ENCODE data around the gene MS4A2.
"Not testable (repeated sequence)": the region's sequence is repeated elsewhere in the genome, so short reads cannot be mapped to it uniquely, and the experiment has no call there.

Gene MS4A2

GRCh38 chr11:60088364-60088763 lies at the start of gene MS4A2:
Gene MS4A2, plus strand, starts transcription at chr11:60088664. Its CDS starts 102 bp downstream, at chr11:60088766.
- TF ChIP-seq CTCF (IDR thresholded peaks at IDR 0.05; ENCODE audit: insufficient read depth, low read length, poor library complexity, severe bottlenecking), result no peak
- Histone ChIP-seq H3K27me3 (replicated peaks; ENCODE audit: control insufficient read depth, insufficient read depth, low read length) (no peaks in the 10 kb centered on the region; the same call in 1 of the 2 replicates), H3K4me3 (replicated peaks; ENCODE audit: low read depth, low read length) (no peak within 1 kb of the TSS), H3K36me3 (ENCODE audit: control insufficient read depth, insufficient read depth, low read length) (no peaks in the 10 kb centered on the region)
- no peak for DNase-seq (ENCODE audit: extremely low read depth, insufficient read length)

GRCh38 chr11:60040109-60040508 lies 48.4 kb upstream of the MS4A2 start, which contains the start of gene OOSP2:
Gene OOSP2, plus strand, starts transcription at chr11:60040409. Its CDS starts 51 bp downstream, at chr11:60040460.
- DNase-seq (ENCODE audit: extremely low read depth, insufficient read length), result no peak
- H3K27me3 ChIP-seq (replicated peaks; ENCODE audit: control insufficient read depth, insufficient read depth, low read length), result no peaks in the 10 kb centered on the region
- no peak for TF ChIP-seq CTCF (IDR thresholded peaks at IDR 0.05; ENCODE audit: insufficient read depth, low read length, poor library complexity, severe bottlenecking)
- no peak within 1 kb of the TSS for H3K4me3 ChIP-seq (replicated peaks; ENCODE audit: low read depth, low read length)
- H3K36me3 ChIP-seq (ENCODE audit: control insufficient read depth, insufficient read depth, low read length), result no peaks in the 10 kb centered on the region

- DNase-seq (ENCODE audit: extremely low read depth, insufficient read length); H3K27me3 ChIP-seq (replicated peaks; ENCODE audit: control insufficient read depth, insufficient read depth, low read length); H3K36me3 ChIP-seq (ENCODE audit: control insufficient read depth, insufficient read depth, low read length); H3K4me3 ChIP-seq (replicated peaks; ENCODE audit: low read depth, low read length): not testable (repeated sequence)
Observed at GRCh38 chr11:60050422-60050821, 38.0 kb upstream of the MS4A2 start.

GRCh38 chr11:60050839-60051238 lies 37.6 kb upstream of the MS4A2 start:
- DNase-seq (ENCODE audit: extremely low read depth, insufficient read length); H3K36me3 ChIP-seq (ENCODE audit: control insufficient read depth, insufficient read depth, low read length); H3K27me3 ChIP-seq (replicated peaks; ENCODE audit: control insufficient read depth, insufficient read depth, low read length); H3K4me3 ChIP-seq (replicated peaks; ENCODE audit: low read depth, low read length): not testable (repeated sequence)

GRCh38 chr11:60056349-60056969 lies 32.0 kb upstream of the MS4A2 start, which contains the start of gene MS4A3:
Gene MS4A3, plus strand, starts transcription at chr11:60056665. Its CDS starts 4,496 bp downstream, at chr11:60061161.
- DNase-seq (ENCODE audit: extremely low read depth, insufficient read length), result no peak
- no peak within 1 kb of the TSS for H3K4me3 ChIP-seq (replicated peaks; ENCODE audit: low read depth, low read length)

GRCh38 chr11:60059052-60059451 lies 29.4 kb upstream of the MS4A2 start:
- TF ChIP-seq CTCF (IDR thresholded peaks at IDR 0.05; ENCODE audit: insufficient read depth, low read length, poor library complexity, severe bottlenecking), result no peak
- H3K27me3 ChIP-seq (replicated peaks; ENCODE audit: control insufficient read depth, insufficient read depth, low read length), result no peaks in the 10 kb centered on the region
- DNase-seq (ENCODE audit: extremely low read depth, insufficient read length), result no peak
- H3K36me3 ChIP-seq (ENCODE audit: control insufficient read depth, insufficient read depth, low read length), result no peaks in the 10 kb centered on the region
- H3K4me3 ChIP-seq (replicated peaks; ENCODE audit: low read depth, low read length), result no peak overlapping the region

More at GRCh38 chr11:60056349-60056969, 32.0 kb upstream of the MS4A2 start, which contains the start of gene MS4A3:
- Histone ChIP-seq H3K27me3 (replicated peaks; ENCODE audit: control insufficient read depth, insufficient read depth, low read length) (no peaks in the 10 kb centered on the region), H3K36me3 (ENCODE audit: control insufficient read depth, insufficient read depth, low read length) (no peaks in the 10 kb centered on the region)
- no peak for TF ChIP-seq CTCF (IDR thresholded peaks at IDR 0.05; ENCODE audit: insufficient read depth, low read length, poor library complexity, severe bottlenecking)

Measured in GM06990 (cell line).